ENCODE data around the gene RNF2.
"Not testable (repeated sequence)": the region's sequence is repeated elsewhere in the genome, so short reads cannot be mapped to it uniquely, and the experiment has no call there.

GRCh38 chr1:185065006-185065405 is 19.6 kb downstream of the RNF2 start:
- not testable (repeated sequence) for TF ChIP-seq FOXA1 (IDR thresholded peaks at IDR 0.05); CTCF (IDR thresholded peaks at IDR 0.05; ENCODE audit: low read depth, low read length, missing input control); EGR1 (IDR thresholded peaks at IDR 0.05; ENCODE audit: low read depth in 2 of 2); JUND (IDR thresholded peaks at IDR 0.05)

Measured in liver (tissue), 3 donors.